SU-DHL-6 (cell line): ENCODE measurements around the gene HPS6.

Source experiments
- CTCF ChIP-seq: fragments of 200-600 bp; sonication (generic); IDR thresholded peaks from one replicate; pipeline ENCODE4 v1.5.1; 2017; ENCODE audit warnings: antibody characterized with exemption, mild to moderate bottlenecking, low read length, moderate library complexity; ENCODE audit not compliant: insufficient read depth, poor library complexity, severe bottlenecking
- EZH2phosphoT487 ChIP-seq: fragments of 200-600 bp; sonication (generic), shearing (Covaris generic); conservative IDR thresholded peaks from 2 replicates; pipeline ENCODE4 v1.6.1; 2018; ENCODE audit warnings: mild to moderate bottlenecking, antibody characterized with exemption, low read length, moderate library complexity, mixed read lengths

GRCh38 chr10:102055647-102056419 is 9.3 kb upstream of the HPS6 start, which contains the start of gene ARMH3:
- TF ChIP-seq CTCF (no peak), EZH2phosphoT487 (no peak)
